Adrenal gland (tissue), 12 donors: ENCODE data around the gene RELCH. TPM values are rescaled to one million over a fixed set of nuclear protein-coding genes. Genes with fewer than 3 reads are reported as not detected.

Source experiments
- DNase-seq, 7 donors: peaks; one replicate each; pipeline ENCODE4 v3.0.0-alpha.2; 2019 to 2020
- H3K27ac ChIP-seq, 5 donors: fragments of 200-600 bp; sonication (generic) in 4 of 5; 1 replicate in 3 of 5; 2 replicates in 2 of 5; pipeline versions ENCODE4 v1.5.1 to v1.8.0; 2016 to 2020; ENCODE audit warnings: mild to moderate bottlenecking in 1 of 5
- H3K27me3 ChIP-seq: fragments of 200-600 bp; 2 replicates; pipeline ENCODE4 v1.8.0; 2021
- H3K36me3 ChIP-seq, 2 donors: fragments of 200-600 bp; replicated peaks in 1 of 2; 1 replicate in 1 of 2; 2 replicates in 1 of 2; pipeline versions ENCODE4 v1.5.1 to v1.8.0; 2018 to 2022
- H3K4me1 ChIP-seq, 2 donors: fragments of 200-600 bp; replicated peaks in 1 of 2; 1 replicate in 1 of 2; 2 replicates in 1 of 2; pipeline versions ENCODE4 v1.5.1 to v1.8.0; 2018 to 2021
- H3K4me3 ChIP-seq, 4 donors: fragments of 200-600 bp; sonication (generic) in 3 of 4; one replicate each; pipeline ENCODE4 v1.5.1; 2016 to 2018
- H3K9me3 ChIP-seq, 3 donors: fragments of 200-600 bp; sonication (generic) in 1 of 3; replicated peaks in 1 of 3; 1 replicate in 2 of 3; 2 replicates in 1 of 3; pipeline versions ENCODE4 v1.5.1 to v1.8.0; 2016 to 2021
- POLR2A ChIP-seq, 2 donors: fragments of 450-650 bp; IDR thresholded peaks; one replicate each; pipeline ENCODE4 v1.6.1; 2017; ENCODE audit warnings: antibody characterized with exemption in 2 of 2, mild to moderate bottlenecking in 2 of 2, moderate library complexity in 1 of 2
- WGBS, 4 donors: extraction: QIAGEN DNeasy Blood & Tissue Kit in 2 of 4; methylation state at CpG; one replicate each; pipeline versions ENCODE4 v1.1.5 to v1.1.7; 2013 to 2017; 5-methylcytosine and 5-hydroxymethylcytosine counted together
- intact Hi-C, 2 donors: fragments of 100-400 bp; cut with DNase I; formaldehyde crosslinking; loops; one replicate each; pipeline versions ENCODE4 v1.14.1 to v1.15.0; 2022 to 2023
- polyA plus RNA-seq, 3 donors: library from polyadenylated mRNA; stranded (reverse); fragments of 200-250 nt in 2 of 3; fragments of 350-450 nt in 1 of 3; fragmentation: Illumina TruSeq in 1 of 3; extraction: RNeasy Lipid Tissue Mini Kit (QIAGEN cat#74804) in 1 of 3; gene quantifications; one replicate each; pipeline ENCODE4 v1.2.3, GENCODE V29; 2013 to 2014
- total RNA-seq, 9 donors: library from RNA; depleted of rRNA in 4 of 9; stranded (reverse); fragments of >200 nt in 4 of 9; fragments of 120-200 nt in 1 of 9; fragmentation: NEBNext Ultra II Directional in 1 of 9; extraction: Animal tissue kit (Norgen Biotek cat#: 25700) in 1 of 9; gene quantifications; one replicate each; pipeline versions ENCODE4 v1.1.0 to v1.2.4, GENCODE V29; 2013 to 2023
- TF ChIP-seq, protein P1 (sequence below), 6 experiments: fragments of 450-650 bp in 4 of 6; fragments of 200-600 bp in 2 of 6; sonication (generic) in 1 of 6; IDR thresholded peaks; 1 replicate in 5 of 6; 2 replicates in 1 of 6; pipeline versions ENCODE4 v1.5.1 to v1.8.0; 2016 to 2021; ENCODE audit warnings: antibody characterized with exemption in 6 of 6, mild to moderate bottlenecking in 2 of 6, moderate library complexity in 1 of 6
- donor health status: healthy with polysubstance abuse.
- donor health status: Bipolar disorder and iron deficiency.
- donor health status: DM: yes; HTN: yes; CAD: no.
- donor health status: DM: no; HTN: no; CAD: no.
- donor health status: DM: no; HTN: no; CAD: no.
- donor health status: DM: yes; HTN: yes; CAD: no.

Gene RELCH
- total and polyA plus RNA-seq, 12 donors: 15.6 to 45.5 (median 26.2) TPM

DNA sequence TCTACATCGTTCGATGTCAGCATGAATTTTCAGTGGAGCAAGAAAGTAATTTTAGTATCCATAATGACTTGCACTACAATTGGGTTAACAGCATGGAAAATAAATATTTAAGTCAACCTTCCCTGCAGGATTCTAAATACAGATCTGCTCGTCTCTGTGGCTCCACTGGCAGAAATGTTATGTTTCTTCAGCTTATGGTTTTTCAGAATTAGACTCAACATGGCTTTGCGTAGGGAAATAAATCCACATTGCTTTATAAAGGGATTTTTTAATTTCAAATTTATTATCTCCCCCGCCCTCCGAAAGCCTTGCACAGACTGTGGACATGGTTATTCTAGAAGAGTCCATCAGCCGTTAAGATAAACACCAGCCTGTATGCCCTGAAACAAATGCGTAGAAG is 156.3 kb downstream of the RELCH start:
- TF ChIP-seq POLR2A (IDR thresholded peaks at IDR 0.05): no peak
- TF ChIP-seq, protein P1, sequence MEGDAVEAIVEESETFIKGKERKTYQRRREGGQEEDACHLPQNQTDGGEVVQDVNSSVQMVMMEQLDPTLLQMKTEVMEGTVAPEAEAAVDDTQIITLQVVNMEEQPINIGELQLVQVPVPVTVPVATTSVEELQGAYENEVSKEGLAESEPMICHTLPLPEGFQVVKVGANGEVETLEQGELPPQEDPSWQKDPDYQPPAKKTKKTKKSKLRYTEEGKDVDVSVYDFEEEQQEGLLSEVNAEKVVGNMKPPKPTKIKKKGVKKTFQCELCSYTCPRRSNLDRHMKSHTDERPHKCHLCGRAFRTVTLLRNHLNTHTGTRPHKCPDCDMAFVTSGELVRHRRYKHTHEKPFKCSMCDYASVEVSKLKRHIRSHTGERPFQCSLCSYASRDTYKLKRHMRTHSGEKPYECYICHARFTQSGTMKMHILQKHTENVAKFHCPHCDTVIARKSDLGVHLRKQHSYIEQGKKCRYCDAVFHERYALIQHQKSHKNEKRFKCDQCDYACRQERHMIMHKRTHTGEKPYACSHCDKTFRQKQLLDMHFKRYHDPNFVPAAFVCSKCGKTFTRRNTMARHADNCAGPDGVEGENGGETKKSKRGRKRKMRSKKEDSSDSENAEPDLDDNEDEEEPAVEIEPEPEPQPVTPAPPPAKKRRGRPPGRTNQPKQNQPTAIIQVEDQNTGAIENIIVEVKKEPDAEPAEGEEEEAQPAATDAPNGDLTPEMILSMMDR (IDR thresholded peaks at IDR 0.05): no peak
- Histone ChIP-seq H3K4me3 (no peak overlapping the region), H3K4me1 (no peaks in the 10 kb centered on the region), H3K27ac (no peak overlapping the region), H3K36me3 (no peaks in the 10 kb centered on the region), H3K9me3 (no peaks in the 10 kb centered on the region), H3K27me3 (no peaks in the 10 kb centered on the region)
- intact Hi-C loops: no loop called here
- no peak for DNase-seq
- 91 to 94% (median 93%) methylated on average over 8 of the region's 8 CpGs for WGBS, 4 donors

DNA sequence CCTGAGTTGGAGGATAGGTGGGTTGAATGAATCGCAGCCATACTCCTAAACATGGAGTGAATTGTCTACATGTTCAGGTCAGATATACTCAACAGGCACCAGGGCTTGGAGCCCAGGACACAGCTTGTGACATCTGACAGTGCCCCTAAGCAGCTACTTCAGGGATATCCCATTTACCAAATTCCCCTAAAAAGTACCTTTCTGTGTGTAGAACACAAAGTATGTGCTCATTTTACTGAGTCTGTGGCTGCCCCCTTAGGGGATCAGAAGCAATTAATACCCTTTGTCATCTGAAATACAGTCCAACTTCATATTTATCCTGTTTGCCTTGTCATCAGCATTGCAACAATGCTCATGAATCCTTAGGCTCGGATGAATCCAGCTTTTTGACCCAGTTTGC is 158.9 kb downstream of the RELCH start:
- intact Hi-C loops: no loop called here
- no peak for DNase-seq
- WGBS, 4 donors: 54 to 92% (median 77%) methylated on average over 2 of the region's 2 CpGs

DNA sequence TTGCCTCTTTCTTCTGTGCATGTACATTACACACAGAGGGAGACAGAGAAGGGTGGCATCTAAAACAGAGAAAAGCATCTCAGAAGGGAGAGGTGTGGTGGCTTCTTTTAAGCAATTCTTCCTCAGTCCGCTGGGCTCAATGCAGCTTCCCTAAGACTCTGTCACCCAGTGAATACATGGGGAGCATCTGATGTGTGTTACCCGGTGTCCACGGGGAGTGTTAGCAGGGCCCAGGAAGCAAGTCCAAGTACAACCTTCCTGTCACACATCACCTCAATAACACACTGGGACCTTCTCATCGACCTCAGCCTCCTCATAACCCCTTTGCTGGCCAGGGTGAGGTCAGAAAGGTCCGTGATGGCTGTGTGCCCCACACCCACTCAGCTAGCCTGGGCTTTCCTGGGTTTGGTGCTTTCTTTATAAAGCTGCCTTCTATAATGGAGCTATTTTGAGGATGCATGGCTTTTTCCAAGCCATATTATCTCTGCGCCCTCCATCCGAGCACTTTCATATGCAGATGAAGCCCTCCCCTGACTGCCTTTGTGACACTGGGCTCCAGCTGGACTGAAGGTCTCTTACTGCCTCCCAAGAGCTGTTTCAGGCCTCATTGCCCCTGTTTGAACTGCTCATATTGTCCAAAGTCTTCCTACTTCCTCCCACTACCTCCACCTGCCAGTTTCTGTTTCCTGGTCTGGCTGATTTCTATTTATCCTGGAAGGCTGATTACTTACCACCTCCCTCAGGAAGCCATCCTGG is 159.5 kb downstream of the RELCH start:
- no peak for TF ChIP-seq POLR2A (IDR thresholded peaks at IDR 0.05)
- TF ChIP-seq, protein P1 (IDR thresholded peaks at IDR 0.05): no peak
- no peaks in the 10 kb centered on the region for H3K36me3 ChIP-seq
- intact Hi-C loops: no loop called here
- H3K27me3 ChIP-seq: no peaks in the 10 kb centered on the region
- DNase-seq: no peak
- H3K4me1 ChIP-seq: no peaks in the 10 kb centered on the region
- H3K27ac ChIP-seq: no peak overlapping the region
- H3K4me3 ChIP-seq: no peak overlapping the region
- 71 to 88% (median 83%) methylated on average over 7 of the region's 7 CpGs for WGBS, 4 donors
- no peaks in the 10 kb centered on the region for H3K9me3 ChIP-seq

More for the DNA sequence above, 158.9 kb downstream of the RELCH start:
- H3K27ac ChIP-seq: no peak overlapping the region
- no peaks in the 10 kb centered on the region for H3K9me3 ChIP-seq
- TF ChIP-seq, protein P1 (IDR thresholded peaks at IDR 0.05): no peak
- TF ChIP-seq POLR2A (IDR thresholded peaks at IDR 0.05): no peak
- no peaks in the 10 kb centered on the region for H3K36me3 ChIP-seq
- no peaks in the 10 kb centered on the region for H3K27me3 ChIP-seq
- H3K4me3 ChIP-seq: no peak overlapping the region
- no peaks in the 10 kb centered on the region for H3K4me1 ChIP-seq

DNA sequence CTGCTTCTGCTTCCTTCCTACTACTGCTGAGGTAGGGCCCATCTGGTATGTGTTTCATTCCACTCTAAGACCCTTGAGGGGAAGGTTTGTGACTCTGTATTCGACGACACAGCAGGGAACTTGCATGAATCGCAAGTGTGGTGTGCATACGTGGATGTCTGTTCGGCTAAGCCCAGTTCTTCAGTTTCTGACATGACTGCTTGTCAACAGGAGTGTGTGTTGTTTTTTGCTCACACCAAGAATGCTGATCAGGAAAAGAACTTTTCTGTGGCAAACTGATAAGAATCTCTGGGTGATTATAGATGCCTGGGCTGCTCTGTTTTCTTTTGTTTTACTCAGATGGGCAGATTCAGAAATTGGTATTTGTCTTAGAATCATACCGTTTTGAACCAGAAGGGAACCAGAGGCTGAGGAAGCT is 160.0 kb downstream of the RELCH start:
- TF ChIP-seq, protein P1 (IDR thresholded peaks at IDR 0.05): no peak
- TF ChIP-seq POLR2A (IDR thresholded peaks at IDR 0.05): no peak
- Histone ChIP-seq H3K9me3 (no peaks in the 10 kb centered on the region), H3K36me3 (no peaks in the 10 kb centered on the region), H3K4me1 (no peaks in the 10 kb centered on the region), H3K27ac (no peak overlapping the region), H3K27me3 (no peaks in the 10 kb centered on the region), H3K4me3 (no peak overlapping the region)
- no peak for DNase-seq
- 70 to 74% (median 72%) methylated on average over 6 of the region's 6 CpGs for WGBS, 4 donors
- intact Hi-C loops: no loop called here
